Activated naive CD8-positive, alpha-beta T cell treated with anti-CD3 and anti-CD28 coated beads for 36 hours (primary cell): ENCODE measurements around the gene AQP9. TPM values are rescaled to one million over a fixed set of nuclear protein-coding genes. Genes with fewer than 3 reads are reported as not detected.

Source experiments
- DNase-seq: peaks from one replicate; pipeline ENCODE4 v3.0.0; 2021
- H3K27ac Mint-ChIP-seq: one replicate; pipeline ENCODE4 v1.8.0; 2022; ENCODE audit warnings: mild to moderate bottlenecking, moderate library complexity, mixed read lengths
- H3K27me3 Mint-ChIP-seq: one replicate; pipeline ENCODE4 v1.8.0; 2022; ENCODE audit warnings: mild to moderate bottlenecking, mixed read lengths
- H3K36me3 Mint-ChIP-seq: one replicate; pipeline ENCODE4 v1.8.0; 2021; ENCODE audit warnings: mild to moderate bottlenecking, mixed read lengths
- H3K4me1 Mint-ChIP-seq: one replicate; pipeline ENCODE4 v1.8.0; 2021; ENCODE audit warnings: mixed read lengths
- H3K4me3 Mint-ChIP-seq: one replicate; pipeline ENCODE4 v1.8.0; 2022; ENCODE audit warnings: mild to moderate bottlenecking, moderate library complexity, mixed read lengths
- H3K9me3 Mint-ChIP-seq: one replicate; pipeline ENCODE4 v1.8.0; 2022; ENCODE audit warnings: mixed read lengths
- total RNA-seq, 2 experiments: library from RNA; stranded (reverse); gene quantifications; one replicate each; pipeline ENCODE4 v1.2.3, GENCODE V29; 2021

The AQP9 gene
- total RNA-seq, 2 experiments from 2014 or later: not detected

DNA sequence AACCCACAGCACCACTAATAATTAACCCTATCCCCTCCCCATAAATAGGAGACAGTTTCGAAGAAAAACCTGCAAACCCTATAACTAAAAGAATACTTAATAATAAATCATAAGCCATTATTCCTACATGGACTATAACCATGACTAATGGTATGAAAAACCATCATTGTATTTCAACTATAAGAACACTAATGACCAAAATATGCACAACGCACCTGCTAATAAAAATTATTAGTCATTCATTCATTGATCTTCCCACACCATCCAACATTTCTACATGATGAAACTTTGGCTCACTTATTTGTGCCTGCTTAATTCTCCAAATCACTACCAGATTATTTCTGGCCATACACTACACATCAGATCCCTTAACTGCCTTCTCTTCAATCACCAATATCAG is 16.6 kb downstream of the AQP9 start:
- no peaks in the 10 kb centered on the region for H3K9me3 Mint-ChIP-seq
- no peak for DNase-seq
- H3K36me3 Mint-ChIP-seq: no peaks in the 10 kb centered on the region
- no peak overlapping the region for H3K4me3 Mint-ChIP-seq
- H3K27ac Mint-ChIP-seq: no peak overlapping the region
- H3K4me1 Mint-ChIP-seq: no peaks in the 10 kb centered on the region
- H3K27me3 Mint-ChIP-seq: no peaks in the 10 kb centered on the region

DNA sequence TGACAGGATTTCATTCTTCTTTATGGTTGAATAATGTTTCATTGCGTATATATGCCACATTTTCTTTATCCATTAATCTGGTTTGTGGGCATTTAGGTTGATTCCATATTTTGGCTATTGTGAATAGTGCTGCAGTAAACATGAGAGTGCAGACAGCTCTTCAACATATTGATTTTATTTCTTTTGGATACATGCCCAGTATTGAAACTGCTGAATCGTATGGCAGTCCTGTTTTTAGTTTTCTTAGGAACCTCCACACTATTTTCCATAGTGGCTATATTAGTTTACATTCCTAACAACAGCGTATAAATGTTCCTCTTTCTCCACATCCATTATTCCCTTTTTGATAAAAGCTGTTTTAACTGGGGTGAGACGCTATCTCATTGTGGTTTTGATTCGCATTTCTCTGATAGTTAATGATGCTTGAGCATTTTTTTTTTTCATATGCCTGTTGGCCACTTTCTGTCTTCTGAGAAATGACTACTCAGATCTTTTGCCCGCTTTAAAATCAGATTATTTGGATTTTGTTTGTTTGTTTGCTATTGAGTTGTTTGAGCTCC is 21.7 kb downstream of the AQP9 start:
- no peak overlapping the region for H3K4me3 Mint-ChIP-seq
- H3K36me3 Mint-ChIP-seq: no peaks in the 10 kb centered on the region
- no peaks in the 10 kb centered on the region for H3K9me3 Mint-ChIP-seq
- peaks cover 22% of the 10 kb centered on the region for H3K27me3 Mint-ChIP-seq
- H3K4me1 Mint-ChIP-seq: no peaks in the 10 kb centered on the region
- no peak overlapping the region for H3K27ac Mint-ChIP-seq
- DNase-seq: no peak

DNA sequence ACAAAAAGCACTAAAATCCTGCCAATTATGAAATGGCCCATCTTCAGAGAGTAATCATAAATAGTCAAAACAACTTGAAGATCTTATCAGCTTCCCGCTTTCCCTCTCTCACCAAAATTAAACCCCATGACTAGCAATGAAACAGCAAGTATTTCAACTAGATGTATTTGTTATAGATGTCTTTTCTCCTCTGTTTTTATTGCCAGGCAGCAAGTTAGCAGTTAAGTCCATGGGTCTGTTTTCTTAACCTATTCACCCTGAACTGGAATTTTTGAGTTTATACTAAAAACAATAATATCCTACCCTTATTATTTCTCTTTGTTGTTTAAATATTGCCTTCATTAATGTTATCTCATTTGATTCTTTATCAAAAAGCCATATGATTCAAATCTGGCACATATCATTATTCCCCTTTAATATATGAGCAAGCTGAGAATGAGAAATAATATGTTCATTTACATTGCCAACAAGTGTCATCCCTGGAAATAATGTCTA is 23.3 kb downstream of the AQP9 start:
- no peak overlapping the region for H3K27ac Mint-ChIP-seq
- H3K4me3 Mint-ChIP-seq: no peak overlapping the region
- no peaks in the 10 kb centered on the region for H3K4me1 Mint-ChIP-seq
- H3K36me3 Mint-ChIP-seq: no peaks in the 10 kb centered on the region
- H3K27me3 Mint-ChIP-seq: peaks cover 22% of the 10 kb centered on the region
- no peaks in the 10 kb centered on the region for H3K9me3 Mint-ChIP-seq
- DNase-seq: no peak

GRCh38 chr15:58163985-58164384 is 25.8 kb downstream of the AQP9 start:
- Mint-ChIP-seq H3K4me1 (no peaks in the 10 kb centered on the region), H3K36me3 (no peaks in the 10 kb centered on the region), H3K9me3 (no peaks in the 10 kb centered on the region), H3K27me3 (peaks cover 32% of the 10 kb centered on the region), H3K27ac (no peak overlapping the region), H3K4me3 (no peak overlapping the region)
- DNase-seq: no peak

GRCh38 chr15:58164926-58165325 is 26.7 kb downstream of the AQP9 start:
- Mint-ChIP-seq H3K4me3 (no peak overlapping the region), H3K27me3 (peaks cover 33% of the 10 kb centered on the region), H3K9me3 (no peaks in the 10 kb centered on the region), H3K27ac (no peak overlapping the region), H3K4me1 (no peaks in the 10 kb centered on the region), H3K36me3 (no peaks in the 10 kb centered on the region)
- no peak for DNase-seq

- Mint-ChIP-seq H3K36me3 (no peaks in the 10 kb centered on the region), H3K4me1 (no peaks in the 10 kb centered on the region), H3K27ac (no peak overlapping the region), H3K27me3 (peaks cover 28% of the 10 kb centered on the region), H3K4me3 (no peak overlapping the region), H3K9me3 (no peaks in the 10 kb centered on the region)
- no peak for DNase-seq
These were observed 27.5 kb downstream of the AQP9 start for GRCh38 chr15:58165661-58166060.

GRCh38 chr15:58167095-58167691 is 29.0 kb downstream of the AQP9 start:
- no peak overlapping the region for H3K27ac Mint-ChIP-seq
- no peaks in the 10 kb centered on the region for H3K4me1 Mint-ChIP-seq
- H3K4me3 Mint-ChIP-seq: no peak overlapping the region
- H3K27me3 Mint-ChIP-seq: peaks cover 20% of the 10 kb centered on the region
- no peaks in the 10 kb centered on the region for H3K9me3 Mint-ChIP-seq
- H3K36me3 Mint-ChIP-seq: no peaks in the 10 kb centered on the region
- no peak for DNase-seq

DNA sequence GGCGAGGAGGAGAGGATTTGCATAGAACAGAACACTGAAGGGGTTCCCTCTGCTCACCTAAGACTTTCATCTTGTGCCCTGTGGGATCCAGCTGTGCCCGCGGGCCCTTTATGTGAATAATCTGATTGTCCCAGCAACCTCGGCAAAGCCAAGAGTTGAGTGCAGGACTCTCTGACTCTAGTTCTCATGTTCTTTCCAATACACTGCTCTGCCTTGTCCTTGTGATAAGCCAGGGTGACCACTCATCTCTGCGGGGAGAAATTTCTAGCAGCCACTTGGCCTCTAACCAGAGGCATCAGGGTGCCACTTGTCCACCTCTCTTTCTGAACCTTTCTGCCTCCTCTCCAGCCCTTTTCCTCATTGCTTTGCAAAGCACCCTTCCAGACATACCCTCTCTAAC is 31.8 kb downstream of the AQP9 start:
- DNase-seq: no peak
- Mint-ChIP-seq H3K27ac (no peak overlapping the region), H3K27me3 (peaks cover 11% of the 10 kb centered on the region), H3K4me1 (no peaks in the 10 kb centered on the region), H3K4me3 (no peak overlapping the region), H3K9me3 (no peaks in the 10 kb centered on the region), H3K36me3 (no peaks in the 10 kb centered on the region)

GRCh38 chr15:58171476-58172061 is 33.4 kb downstream of the AQP9 start:
- H3K9me3 Mint-ChIP-seq: no peaks in the 10 kb centered on the region

GRCh38 chr15:58174709-58175108 is 36.5 kb downstream of the AQP9 start:
- Mint-ChIP-seq H3K27me3 (peaks cover 8% of the 10 kb centered on the region), H3K9me3 (no peaks in the 10 kb centered on the region), H3K27ac (no peak overlapping the region), H3K4me1 (no peaks in the 10 kb centered on the region), H3K36me3 (no peaks in the 10 kb centered on the region), H3K4me3 (no peak overlapping the region)
- no peak for DNase-seq

More at GRCh38 chr15:58171476-58172061, 33.4 kb downstream of the AQP9 start:
- no peaks in the 10 kb centered on the region for H3K4me1 Mint-ChIP-seq
- H3K27ac Mint-ChIP-seq: no peak overlapping the region
- H3K27me3 Mint-ChIP-seq: peaks cover 17% of the 10 kb centered on the region
- no peak overlapping the region for H3K4me3 Mint-ChIP-seq
- H3K36me3 Mint-ChIP-seq: no peaks in the 10 kb centered on the region
- DNase-seq: no peak

DNA sequence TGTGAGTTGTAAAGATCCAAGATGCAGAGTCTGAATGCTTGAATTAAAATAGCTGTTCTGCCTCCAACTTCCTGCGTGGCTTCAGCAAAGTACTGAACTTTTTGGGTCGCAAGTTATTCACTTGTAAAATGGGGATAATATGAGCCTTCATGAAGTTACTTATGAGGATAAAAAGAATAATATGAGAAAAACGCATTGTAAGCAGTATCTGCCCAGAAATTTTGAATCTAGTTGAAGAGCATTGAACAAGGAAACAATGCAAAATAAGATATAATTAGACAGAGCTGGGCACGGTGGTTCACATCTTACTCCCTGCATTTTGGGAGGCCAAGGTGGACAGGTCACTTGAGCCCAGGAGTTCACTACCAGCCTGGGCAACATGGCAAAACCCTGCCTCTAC is 37.8 kb downstream of the AQP9 start:
- H3K9me3 Mint-ChIP-seq: no peaks in the 10 kb centered on the region
- DNase-seq: no peak
- H3K4me1 Mint-ChIP-seq: no peaks in the 10 kb centered on the region
- H3K36me3 Mint-ChIP-seq: no peaks in the 10 kb centered on the region
- H3K4me3 Mint-ChIP-seq: no peak overlapping the region
- peaks cover 13% of the 10 kb centered on the region for H3K27me3 Mint-ChIP-seq
- no peak overlapping the region for H3K27ac Mint-ChIP-seq

GRCh38 chr15:58178668-58179067 is 40.5 kb downstream of the AQP9 start:
- no peak overlapping the region for H3K27ac Mint-ChIP-seq
- peaks cover 19% of the 10 kb centered on the region for H3K27me3 Mint-ChIP-seq

DNA sequence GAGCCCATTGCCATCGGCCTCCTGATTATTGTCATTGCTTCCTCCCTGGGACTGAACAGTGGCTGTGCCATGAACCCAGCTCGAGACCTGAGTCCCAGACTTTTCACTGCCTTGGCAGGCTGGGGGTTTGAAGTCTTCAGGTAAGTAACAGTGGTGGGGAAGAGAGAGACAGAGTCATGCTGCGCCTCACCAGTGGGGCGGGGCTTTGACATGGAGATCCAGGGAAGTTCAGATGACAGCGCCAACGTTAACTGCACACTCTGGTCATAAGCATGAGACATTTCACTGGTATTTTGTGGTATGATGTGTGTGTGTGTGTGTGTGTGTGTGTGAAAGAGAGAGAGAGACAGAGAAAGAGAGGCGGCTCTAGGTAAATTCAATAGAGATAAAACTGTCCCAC is 41.0 kb downstream of the AQP9 start:
- Mint-ChIP-seq H3K4me3 (no peak overlapping the region), H3K27me3 (peaks cover 19% of the 10 kb centered on the region), H3K9me3 (no peaks in the 10 kb centered on the region), H3K36me3 (no peaks in the 10 kb centered on the region), H3K27ac (no peak overlapping the region), H3K4me1 (no peaks in the 10 kb centered on the region)
- no peak for DNase-seq

More at GRCh38 chr15:58178668-58179067, 40.5 kb downstream of the AQP9 start:
- H3K4me1 Mint-ChIP-seq: no peaks in the 10 kb centered on the region
- no peaks in the 10 kb centered on the region for H3K36me3 Mint-ChIP-seq
- no peaks in the 10 kb centered on the region for H3K9me3 Mint-ChIP-seq
- H3K4me3 Mint-ChIP-seq: no peak overlapping the region
- DNase-seq: no peak

- no peaks in the 10 kb centered on the region for H3K9me3 Mint-ChIP-seq
- peaks cover 19% of the 10 kb centered on the region for H3K27me3 Mint-ChIP-seq
- no peak overlapping the region for H3K4me3 Mint-ChIP-seq
- peaks cover 1% of the 10 kb centered on the region for H3K4me1 Mint-ChIP-seq
- H3K36me3 Mint-ChIP-seq: no peaks in the 10 kb centered on the region
- no peak overlapping the region for H3K27ac Mint-ChIP-seq
- DNase-seq: no peak
These were observed 41.7 kb downstream of the AQP9 start for GRCh38 chr15:58179741-58180381.

- Mint-ChIP-seq H3K27me3 (peaks cover 20% of the 10 kb centered on the region), H3K36me3 (no peaks in the 10 kb centered on the region)
These were observed 44.4 kb downstream of the AQP9 start for GRCh38 chr15:58182460-58183163.

More at GRCh38 chr15:58182460-58183163, 44.4 kb downstream of the AQP9 start:
- H3K4me3 Mint-ChIP-seq: no peak overlapping the region
- H3K9me3 Mint-ChIP-seq: no peaks in the 10 kb centered on the region
- no peak overlapping the region for H3K27ac Mint-ChIP-seq
- peak; percentile 39 for DNase-seq
- peaks cover 10% of the 10 kb centered on the region for H3K4me1 Mint-ChIP-seq
